ENCODE data around the gene TDG.

Gene TDG

DNA sequence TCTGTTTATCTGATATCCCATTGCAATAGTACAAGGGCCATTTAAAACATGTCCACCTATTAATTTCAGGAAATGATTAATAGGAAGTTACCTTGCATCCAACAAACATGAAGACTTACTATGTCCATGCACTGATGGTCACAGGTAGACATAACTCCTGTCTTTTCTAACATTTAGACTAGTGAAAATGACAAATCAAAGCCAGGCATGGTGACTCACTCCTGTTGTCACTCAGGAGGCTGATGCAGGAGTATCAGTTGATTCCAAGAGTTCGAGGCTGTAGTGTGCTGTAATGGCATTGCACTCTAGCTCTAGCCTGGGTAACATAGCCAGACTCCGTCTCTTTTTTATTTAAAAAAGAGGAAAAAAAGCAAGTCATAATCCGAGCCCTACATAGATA, 20.7 kb upstream of the TDG start:
- no peak overlapping the region for H3K9ac ChIP-seq (ENCODE audit: low read length)
- H3K4me3 ChIP-seq (ENCODE audit: low read length) = no peak overlapping the region
- no peaks in the 10 kb centered on the region for H3K27me3 ChIP-seq (replicated peaks; ENCODE audit: control insufficient read depth, insufficient read depth, low read length)
- H3K4me1 ChIP-seq (ENCODE audit: control insufficient read depth, insufficient read depth, low read length) = no peaks in the 10 kb centered on the region
- no peaks in the 10 kb centered on the region for H3K9me3 ChIP-seq (ENCODE audit: control insufficient read depth, low read length)
- H3K36me3 ChIP-seq (ENCODE audit: control insufficient read depth, insufficient read depth, low read length, severe bottlenecking) = peaks cover 99% of the 10 kb centered on the region
- no peak for DNase-seq (ENCODE audit: low read depth)

DNA sequence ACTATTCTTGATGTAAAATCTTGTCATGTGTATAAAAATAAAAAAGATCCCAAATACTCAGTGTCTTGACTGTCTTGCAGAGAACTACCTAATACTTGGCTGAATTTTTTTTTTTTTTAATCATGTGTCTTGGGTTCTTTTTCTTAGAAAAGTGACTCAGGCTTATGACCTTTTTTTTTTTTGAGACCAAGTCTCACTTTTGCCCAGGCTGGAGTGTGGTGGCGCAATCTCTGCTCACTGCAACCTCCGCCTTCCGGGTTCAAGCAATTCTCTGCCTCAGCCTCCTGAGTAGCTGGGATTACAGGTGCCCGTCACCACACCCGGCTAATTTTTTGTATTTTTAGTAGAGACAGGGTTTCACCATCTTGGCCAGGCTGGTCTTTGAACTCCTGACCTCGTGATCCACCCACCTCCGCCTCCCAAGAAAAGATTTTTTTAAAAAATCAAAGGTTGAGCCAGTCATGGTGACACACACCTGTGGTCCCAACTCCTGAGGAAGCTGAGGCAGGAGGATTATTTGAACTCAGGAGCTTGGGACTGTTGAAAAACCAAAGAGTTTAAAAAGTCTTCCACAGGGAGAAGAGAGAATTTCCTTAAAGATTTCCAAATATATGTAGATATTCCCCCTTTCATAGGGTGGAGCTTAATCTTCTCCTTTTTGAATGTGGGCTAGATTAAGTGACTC, 17.7 kb upstream of the TDG start:
- Histone ChIP-seq H3K36me3 (ENCODE audit: control insufficient read depth, insufficient read depth, low read length, severe bottlenecking) (peaks cover 99% of the 10 kb centered on the region), H3K9me3 (ENCODE audit: control insufficient read depth, low read length) (no peaks in the 10 kb centered on the region), H3K9ac (ENCODE audit: low read length) (no peak overlapping the region), H3K4me3 (ENCODE audit: low read length) (no peak overlapping the region), H3K27me3 (replicated peaks; ENCODE audit: control insufficient read depth, insufficient read depth, low read length) (no peaks in the 10 kb centered on the region), H3K4me1 (ENCODE audit: control insufficient read depth, insufficient read depth, low read length) (no peaks in the 10 kb centered on the region)
- DNase-seq (ENCODE audit: low read depth) = no peak

DNA sequence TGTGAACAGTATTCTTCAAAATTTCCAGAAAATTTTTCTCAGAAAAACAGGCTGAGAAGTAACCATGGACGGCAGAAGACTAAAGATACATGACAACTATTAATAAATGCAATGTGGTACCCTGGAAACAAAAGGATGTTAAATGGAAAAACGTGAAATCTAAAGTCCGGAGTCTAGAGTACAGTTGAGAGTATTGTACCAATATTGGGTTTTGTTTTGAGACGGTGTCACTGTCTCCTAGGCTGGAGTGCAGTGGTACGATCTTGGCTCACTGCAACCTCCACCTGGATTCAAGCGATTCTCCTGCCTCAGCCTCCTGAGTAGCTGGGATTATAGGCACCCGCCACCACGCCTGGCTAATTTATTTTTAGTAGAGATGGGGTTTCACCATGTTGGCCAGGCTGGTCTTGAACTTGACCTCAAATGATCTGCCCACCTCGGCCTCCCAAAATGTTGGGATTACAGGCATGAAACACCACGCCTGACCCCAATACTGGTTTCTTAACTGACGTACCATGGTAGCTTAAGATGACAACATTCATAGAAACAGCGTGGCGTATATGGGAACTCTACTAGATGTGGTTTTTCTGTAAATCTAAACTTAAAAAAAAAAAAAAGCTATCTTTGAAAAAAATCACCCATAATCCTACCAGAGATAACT, 16.8 kb upstream of the TDG start:
- H3K36me3 ChIP-seq (ENCODE audit: control insufficient read depth, insufficient read depth, low read length, severe bottlenecking) = peaks cover 99% of the 10 kb centered on the region
- DNase-seq (ENCODE audit: low read depth) = no peak
- no peak overlapping the region for H3K4me3 ChIP-seq (ENCODE audit: low read length)

GRCh38 chr12:103952497-103952896, 13.2 kb upstream of the TDG start:
- Histone ChIP-seq H3K4me3 (ENCODE audit: low read length) (no peak overlapping the region), H3K9me3 (ENCODE audit: control insufficient read depth, low read length) (no peaks in the 10 kb centered on the region), H3K4me1 (ENCODE audit: control insufficient read depth, insufficient read depth, low read length) (peaks cover 12% of the 10 kb centered on the region), H3K27me3 (replicated peaks; ENCODE audit: control insufficient read depth, insufficient read depth, low read length) (no peaks in the 10 kb centered on the region), H3K9ac (ENCODE audit: low read length) (no peak overlapping the region), H3K36me3 (ENCODE audit: control insufficient read depth, insufficient read depth, low read length, severe bottlenecking) (peaks cover 71% of the 10 kb centered on the region)
- DNase-seq (ENCODE audit: low read depth) = no peak

More for the DNA sequence above, 16.8 kb upstream of the TDG start:
- H3K9ac ChIP-seq (ENCODE audit: low read length) = no peak overlapping the region
- no peaks in the 10 kb centered on the region for H3K27me3 ChIP-seq (replicated peaks; ENCODE audit: control insufficient read depth, insufficient read depth, low read length)
- no peaks in the 10 kb centered on the region for H3K4me1 ChIP-seq (ENCODE audit: control insufficient read depth, insufficient read depth, low read length)
- no peaks in the 10 kb centered on the region for H3K9me3 ChIP-seq (ENCODE audit: control insufficient read depth, low read length)

- H3K4me1 ChIP-seq (ENCODE audit: control insufficient read depth, insufficient read depth, low read length) = peaks cover 16% of the 10 kb centered on the region
- H3K27me3 ChIP-seq (replicated peaks; ENCODE audit: control insufficient read depth, insufficient read depth, low read length) = no peaks in the 10 kb centered on the region
- H3K9ac ChIP-seq (ENCODE audit: low read length) = peak overlapping the region; percentile 91
- H3K9me3 ChIP-seq (ENCODE audit: control insufficient read depth, low read length) = no peaks in the 10 kb centered on the region
- peak overlapping the region; percentile 97 for H3K4me3 ChIP-seq (ENCODE audit: low read length)
- DNase-seq (ENCODE audit: low read depth) = peak; percentile 34
- H3K36me3 ChIP-seq (ENCODE audit: control insufficient read depth, insufficient read depth, low read length, severe bottlenecking) = peaks cover 37% of the 10 kb centered on the region
Observed at GRCh38 chr12:103955811-103956508, 9.7 kb upstream of the TDG start.

GRCh38 chr12:103956509-103957027, 9.1 kb upstream of the TDG start:
- Histone ChIP-seq H3K27me3 (replicated peaks; ENCODE audit: control insufficient read depth, insufficient read depth, low read length) (no peaks in the 10 kb centered on the region), H3K4me3 (ENCODE audit: low read length) (peak overlapping the region; percentile 97), H3K9me3 (ENCODE audit: control insufficient read depth, low read length) (no peaks in the 10 kb centered on the region), H3K9ac (ENCODE audit: low read length) (peak overlapping the region; percentile 91), H3K4me1 (ENCODE audit: control insufficient read depth, insufficient read depth, low read length) (peaks cover 16% of the 10 kb centered on the region), H3K36me3 (ENCODE audit: control insufficient read depth, insufficient read depth, low read length, severe bottlenecking) (peaks cover 31% of the 10 kb centered on the region)
- DNase-seq (ENCODE audit: low read depth) = no peak

GRCh38 chr12:103957865-103958388, 7.7 kb upstream of the TDG start:
- Histone ChIP-seq H3K4me1 (ENCODE audit: control insufficient read depth, insufficient read depth, low read length) (peaks cover 16% of the 10 kb centered on the region), H3K9ac (ENCODE audit: low read length) (peak overlapping the region; percentile 91), H3K36me3 (ENCODE audit: control insufficient read depth, insufficient read depth, low read length, severe bottlenecking) (peaks cover 17% of the 10 kb centered on the region), H3K4me3 (ENCODE audit: low read length) (peak overlapping the region; percentile 97), H3K9me3 (ENCODE audit: control insufficient read depth, low read length) (no peaks in the 10 kb centered on the region), H3K27me3 (replicated peaks; ENCODE audit: control insufficient read depth, insufficient read depth, low read length) (no peaks in the 10 kb centered on the region)
- no peak for DNase-seq (ENCODE audit: low read depth)

DNA sequence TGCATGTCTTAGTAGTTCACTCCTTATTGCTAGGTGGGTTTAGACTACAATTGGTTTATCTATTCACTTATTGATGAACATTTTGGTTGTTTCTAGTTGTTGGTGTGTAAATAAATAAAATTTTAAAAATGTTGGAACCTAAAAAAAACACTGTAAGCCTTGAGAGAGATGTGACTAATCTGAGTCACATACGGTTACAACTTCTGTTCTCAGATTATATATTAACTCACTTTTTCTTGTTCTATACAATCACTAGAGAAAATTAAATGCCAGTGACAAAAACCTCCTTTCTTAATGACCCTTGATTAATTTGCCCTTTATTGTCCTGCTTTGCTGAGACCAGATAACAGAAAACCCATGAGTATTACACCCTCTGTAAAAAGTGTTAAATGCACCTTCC, 7.1 kb upstream of the TDG start:
- Histone ChIP-seq H3K9ac (ENCODE audit: low read length) (peak overlapping the region; percentile 24), H3K27me3 (replicated peaks; ENCODE audit: control insufficient read depth, insufficient read depth, low read length) (no peaks in the 10 kb centered on the region), H3K36me3 (ENCODE audit: control insufficient read depth, insufficient read depth, low read length, severe bottlenecking) (peaks cover 10% of the 10 kb centered on the region), H3K4me1 (ENCODE audit: control insufficient read depth, insufficient read depth, low read length) (peaks cover 16% of the 10 kb centered on the region), H3K9me3 (ENCODE audit: control insufficient read depth, low read length) (no peaks in the 10 kb centered on the region), H3K4me3 (ENCODE audit: low read length) (no peak overlapping the region)
- no peak for DNase-seq (ENCODE audit: low read depth)

DNA sequence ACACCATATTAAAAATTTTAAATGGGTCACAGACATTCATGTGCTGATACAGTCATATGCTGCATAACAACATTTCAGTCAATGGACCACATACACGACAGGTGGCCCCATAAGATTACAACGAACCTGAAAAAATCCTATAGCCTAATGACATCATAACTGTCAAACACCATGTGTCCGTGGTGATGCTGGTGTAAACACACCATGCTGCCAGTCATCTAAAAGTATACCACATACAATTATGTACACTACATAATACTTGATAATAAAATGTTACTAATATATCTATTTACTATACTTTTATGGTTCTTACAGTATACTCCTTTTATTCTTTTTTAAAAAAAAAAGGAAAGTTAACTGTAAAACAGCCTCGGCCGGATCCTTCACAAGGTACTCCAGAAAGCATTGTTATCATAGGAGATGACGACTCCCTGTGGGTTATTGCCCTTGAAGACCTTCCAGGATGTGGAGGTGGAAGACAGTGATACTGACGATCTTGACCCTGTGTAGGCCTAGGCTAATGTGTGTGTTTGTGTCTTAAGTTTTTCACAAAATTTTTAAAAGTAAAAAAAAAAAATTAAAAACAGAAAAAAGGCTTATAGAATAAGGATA, 5.0 kb upstream of the TDG start:
- H3K36me3 ChIP-seq (ENCODE audit: control insufficient read depth, insufficient read depth, low read length, severe bottlenecking) = no peaks in the 10 kb centered on the region
- peaks cover 25% of the 10 kb centered on the region for H3K4me1 ChIP-seq (ENCODE audit: control insufficient read depth, insufficient read depth, low read length)
- H3K9me3 ChIP-seq (ENCODE audit: control insufficient read depth, low read length) = no peaks in the 10 kb centered on the region
- no peak overlapping the region for H3K9ac ChIP-seq (ENCODE audit: low read length)
- no peak overlapping the region for H3K4me3 ChIP-seq (ENCODE audit: low read length)
- H3K27me3 ChIP-seq (replicated peaks; ENCODE audit: control insufficient read depth, insufficient read depth, low read length) = no peaks in the 10 kb centered on the region
- no peak for DNase-seq (ENCODE audit: low read depth)

DNA sequence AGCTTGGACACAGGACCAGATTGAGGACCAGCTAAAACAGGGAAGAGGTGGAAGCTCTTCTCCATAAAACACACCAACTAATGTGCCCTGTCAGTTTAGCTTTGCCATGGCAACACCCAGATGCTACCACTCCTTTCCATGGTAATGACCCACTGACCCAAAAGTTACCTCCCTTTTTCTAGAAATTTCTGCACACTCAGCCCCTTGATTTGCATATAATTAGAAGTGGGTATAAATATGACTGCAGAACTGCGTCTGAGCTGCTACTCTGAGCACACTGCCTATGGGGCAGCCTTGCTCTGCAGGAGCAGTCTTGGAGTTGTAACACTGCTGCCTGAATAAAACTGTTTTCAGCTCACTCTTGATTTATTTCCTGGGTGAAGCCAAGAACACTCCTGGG, 3.2 kb upstream of the TDG start:
- Histone ChIP-seq H3K27me3 (replicated peaks; ENCODE audit: control insufficient read depth, insufficient read depth, low read length) (no peaks in the 10 kb centered on the region), H3K9ac (ENCODE audit: low read length) (no peak overlapping the region), H3K4me3 (ENCODE audit: low read length) (no peak overlapping the region), H3K36me3 (ENCODE audit: control insufficient read depth, insufficient read depth, low read length, severe bottlenecking) (no peaks in the 10 kb centered on the region), H3K4me1 (ENCODE audit: control insufficient read depth, insufficient read depth, low read length) (peaks cover 21% of the 10 kb centered on the region), H3K9me3 (ENCODE audit: control insufficient read depth, low read length) (no peaks in the 10 kb centered on the region)
- no peak for DNase-seq (ENCODE audit: low read depth)

GRCh38 chr12:103964805-103965204, 867 bp upstream of the TDG start:
- no peaks in the 10 kb centered on the region for H3K27me3 ChIP-seq (replicated peaks; ENCODE audit: control insufficient read depth, insufficient read depth, low read length)
- no peak for DNase-seq (ENCODE audit: low read depth)
- peak overlapping the region; percentile 97 for H3K9ac ChIP-seq (ENCODE audit: low read length)
- H3K4me3 ChIP-seq (ENCODE audit: low read length) = peak overlapping the region; percentile 91
- no peaks in the 10 kb centered on the region for H3K9me3 ChIP-seq (ENCODE audit: control insufficient read depth, low read length)
- no peaks in the 10 kb centered on the region for H3K36me3 ChIP-seq (ENCODE audit: control insufficient read depth, insufficient read depth, low read length, severe bottlenecking)
- H3K4me1 ChIP-seq (ENCODE audit: control insufficient read depth, insufficient read depth, low read length) = peaks cover 34% of the 10 kb centered on the region

Data from adipocyte (in vitro differentiated cells).